ENCODE measurements around the gene KCNH8. TPM values are rescaled to one million over a fixed set of nuclear protein-coding genes. Genes with fewer than 3 reads are reported as not detected.

KCNH8 gene
- total RNA-seq, 3 donors from 2014 or later (not counting 1 experiment from before 2014, with no cell fraction given) = 0.10 TPM; not detected in 2

DNA sequence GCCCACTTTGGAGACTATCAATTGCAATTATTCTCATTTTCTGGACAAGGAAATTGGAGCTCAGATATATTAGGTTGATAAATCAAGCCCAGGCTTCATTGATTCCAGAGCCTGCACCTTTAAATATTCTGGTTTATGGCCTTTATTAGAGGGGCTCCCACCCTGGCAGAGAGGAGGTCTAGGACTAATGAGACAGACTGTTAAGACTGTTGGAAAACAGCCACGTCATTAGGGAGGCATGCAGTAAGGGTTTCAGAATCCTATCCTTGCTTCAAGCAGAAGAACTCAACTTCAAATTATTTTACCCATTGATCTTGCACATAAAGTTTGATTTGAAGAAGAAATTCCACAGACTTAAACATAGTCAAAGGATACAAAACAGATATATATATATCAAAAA lies 33.8 kb upstream of the KCNH8 start:
- no peak for ATAC-seq

DNA sequence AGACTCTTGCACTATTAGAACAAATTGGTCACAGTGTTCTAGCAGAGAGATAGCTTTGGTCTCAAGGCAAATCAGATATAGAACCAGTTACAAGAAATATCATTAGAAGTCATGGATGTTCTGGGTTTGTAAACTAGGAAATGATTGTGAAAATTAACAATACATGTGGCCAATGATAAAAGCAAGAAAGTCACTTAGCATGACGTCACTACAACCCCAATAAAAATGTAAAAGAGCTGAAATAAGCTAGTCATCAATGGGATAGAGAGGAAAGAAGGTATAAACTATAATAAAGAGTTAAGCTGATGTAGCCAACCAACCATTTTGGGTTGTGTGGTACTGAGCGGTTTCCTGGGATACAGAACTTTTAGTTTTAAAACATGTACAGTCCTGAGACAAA lies 32.1 kb upstream of the KCNH8 start:
- Mint-ChIP-seq H3K4me3 (no peak overlapping the region), H3K27me3 (ENCODE audit: low read depth in 2 of 2) (peaks cover 2 to 11% of the 10 kb centered on the region in 2 donors), H3K36me3 (no peaks in the 10 kb centered on the region), H3K4me1 (no peaks in the 10 kb centered on the region), H3K27ac (no peak overlapping the region), H3K9me3 (peaks cover 2 to 4% of the 10 kb centered on the region in 2 donors)
- H3K4me3 ChIP-seq (ENCODE audit: low read length) = no peak overlapping the region
- DNase-seq (no peak), ATAC-seq (no peak)
- no peak overlapping the region for H3K27ac ChIP-seq (ENCODE audit: low read length)
- intact Hi-C loops (cut with micrococcal nuclease) = no loop called here
- WGBS (ENCODE audit: insufficient coverage) = 100% methylated on average over 1 of the region's 2 CpGs
- H3K27me3 ChIP-seq (ENCODE audit: control insufficient read depth, insufficient read depth, low read length) = no peaks in the 10 kb centered on the region
- no peaks in the 10 kb centered on the region for H3K4me1 ChIP-seq (ENCODE audit: control insufficient read depth, insufficient read depth, low read length)
- no peaks in the 10 kb centered on the region for H3K36me3 ChIP-seq (ENCODE audit: control insufficient read depth, insufficient read depth, low read length)
- H3K9me3 ChIP-seq (ENCODE audit: control insufficient read depth, insufficient read depth, low read length) = peaks cover 3% of the 10 kb centered on the region
- TF ChIP-seq, protein P1, sequence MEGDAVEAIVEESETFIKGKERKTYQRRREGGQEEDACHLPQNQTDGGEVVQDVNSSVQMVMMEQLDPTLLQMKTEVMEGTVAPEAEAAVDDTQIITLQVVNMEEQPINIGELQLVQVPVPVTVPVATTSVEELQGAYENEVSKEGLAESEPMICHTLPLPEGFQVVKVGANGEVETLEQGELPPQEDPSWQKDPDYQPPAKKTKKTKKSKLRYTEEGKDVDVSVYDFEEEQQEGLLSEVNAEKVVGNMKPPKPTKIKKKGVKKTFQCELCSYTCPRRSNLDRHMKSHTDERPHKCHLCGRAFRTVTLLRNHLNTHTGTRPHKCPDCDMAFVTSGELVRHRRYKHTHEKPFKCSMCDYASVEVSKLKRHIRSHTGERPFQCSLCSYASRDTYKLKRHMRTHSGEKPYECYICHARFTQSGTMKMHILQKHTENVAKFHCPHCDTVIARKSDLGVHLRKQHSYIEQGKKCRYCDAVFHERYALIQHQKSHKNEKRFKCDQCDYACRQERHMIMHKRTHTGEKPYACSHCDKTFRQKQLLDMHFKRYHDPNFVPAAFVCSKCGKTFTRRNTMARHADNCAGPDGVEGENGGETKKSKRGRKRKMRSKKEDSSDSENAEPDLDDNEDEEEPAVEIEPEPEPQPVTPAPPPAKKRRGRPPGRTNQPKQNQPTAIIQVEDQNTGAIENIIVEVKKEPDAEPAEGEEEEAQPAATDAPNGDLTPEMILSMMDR (IDR thresholded peaks at IDR 0.05) = no peak

More for the DNA sequence above, 33.8 kb upstream of the KCNH8 start:
- Histone ChIP-seq H3K4me3 (ENCODE audit: low read length) (no peak overlapping the region), H3K9me3 (ENCODE audit: control insufficient read depth, insufficient read depth, low read length) (peaks cover 3% of the 10 kb centered on the region), H3K27ac (ENCODE audit: low read length) (no peak overlapping the region), H3K4me1 (ENCODE audit: control insufficient read depth, insufficient read depth, low read length) (no peaks in the 10 kb centered on the region), H3K27me3 (ENCODE audit: control insufficient read depth, insufficient read depth, low read length) (no peaks in the 10 kb centered on the region), H3K36me3 (ENCODE audit: control insufficient read depth, insufficient read depth, low read length) (no peaks in the 10 kb centered on the region)
- WGBS (ENCODE audit: insufficient coverage) = 71% methylated on average over 1 of the region's 1 CpG
- no peak for DNase-seq
- intact Hi-C loops (cut with micrococcal nuclease) = no loop called here
- peaks cover 0 to 7% of the 10 kb centered on the region in 2 donors for H3K9me3 Mint-ChIP-seq
- H3K27me3 Mint-ChIP-seq (ENCODE audit: low read depth in 2 of 2) = peaks cover 2 to 10% of the 10 kb centered on the region in 2 donors
- H3K4me3 Mint-ChIP-seq = no peak overlapping the region
- TF ChIP-seq, protein P1 (IDR thresholded peaks at IDR 0.05) = no peak
- H3K36me3 Mint-ChIP-seq = no peaks in the 10 kb centered on the region
- no peak overlapping the region for H3K27ac Mint-ChIP-seq
- H3K4me1 Mint-ChIP-seq = no peaks in the 10 kb centered on the region

GRCh38 chr3:19124752-19125151 lies 23.6 kb upstream of the KCNH8 start:
- no CpG with 5 or more reads among the region's 1 CpG for WGBS (ENCODE audit: insufficient coverage)

More at GRCh38 chr3:19124752-19125151, 23.6 kb upstream of the KCNH8 start:
- TF ChIP-seq, protein P1 (IDR thresholded peaks at IDR 0.05) = no peak
- Histone ChIP-seq H3K4me3 (ENCODE audit: low read length) (no peak overlapping the region), H3K36me3 (ENCODE audit: control insufficient read depth, insufficient read depth, low read length) (no peaks in the 10 kb centered on the region), H3K4me1 (ENCODE audit: control insufficient read depth, insufficient read depth, low read length) (no peaks in the 10 kb centered on the region), H3K27me3 (ENCODE audit: control insufficient read depth, insufficient read depth, low read length) (no peaks in the 10 kb centered on the region), H3K9me3 (ENCODE audit: control insufficient read depth, insufficient read depth, low read length) (no peaks in the 10 kb centered on the region), H3K27ac (ENCODE audit: low read length) (no peak overlapping the region)
- DNase-seq (no peak), ATAC-seq (no peak)
- Mint-ChIP-seq H3K27me3 (ENCODE audit: low read depth in 2 of 2) (no peaks in the 10 kb centered on the region), H3K27ac (no peak overlapping the region), H3K4me1 (no peaks in the 10 kb centered on the region), H3K36me3 (no peaks in the 10 kb centered on the region), H3K4me3 (no peak overlapping the region), H3K9me3 (peaks cover 0 to 3% of the 10 kb centered on the region in 2 donors)
- intact Hi-C loops (cut with micrococcal nuclease) = no loop called here

Measured in natural killer cell (primary cell).